GM12872 (cell line): ENCODE data around the gene MSLN.

Source experiments
- TF ChIP-seq, protein P1 (sequence below): IDR thresholded peaks from 3 replicates; pipeline ENCODE4 v1.5.1; 2011; ENCODE audit warnings: low read depth, mild to moderate bottlenecking, low read length, moderate library complexity; ENCODE audit not compliant: insufficient read depth

The MSLN gene

DNA sequence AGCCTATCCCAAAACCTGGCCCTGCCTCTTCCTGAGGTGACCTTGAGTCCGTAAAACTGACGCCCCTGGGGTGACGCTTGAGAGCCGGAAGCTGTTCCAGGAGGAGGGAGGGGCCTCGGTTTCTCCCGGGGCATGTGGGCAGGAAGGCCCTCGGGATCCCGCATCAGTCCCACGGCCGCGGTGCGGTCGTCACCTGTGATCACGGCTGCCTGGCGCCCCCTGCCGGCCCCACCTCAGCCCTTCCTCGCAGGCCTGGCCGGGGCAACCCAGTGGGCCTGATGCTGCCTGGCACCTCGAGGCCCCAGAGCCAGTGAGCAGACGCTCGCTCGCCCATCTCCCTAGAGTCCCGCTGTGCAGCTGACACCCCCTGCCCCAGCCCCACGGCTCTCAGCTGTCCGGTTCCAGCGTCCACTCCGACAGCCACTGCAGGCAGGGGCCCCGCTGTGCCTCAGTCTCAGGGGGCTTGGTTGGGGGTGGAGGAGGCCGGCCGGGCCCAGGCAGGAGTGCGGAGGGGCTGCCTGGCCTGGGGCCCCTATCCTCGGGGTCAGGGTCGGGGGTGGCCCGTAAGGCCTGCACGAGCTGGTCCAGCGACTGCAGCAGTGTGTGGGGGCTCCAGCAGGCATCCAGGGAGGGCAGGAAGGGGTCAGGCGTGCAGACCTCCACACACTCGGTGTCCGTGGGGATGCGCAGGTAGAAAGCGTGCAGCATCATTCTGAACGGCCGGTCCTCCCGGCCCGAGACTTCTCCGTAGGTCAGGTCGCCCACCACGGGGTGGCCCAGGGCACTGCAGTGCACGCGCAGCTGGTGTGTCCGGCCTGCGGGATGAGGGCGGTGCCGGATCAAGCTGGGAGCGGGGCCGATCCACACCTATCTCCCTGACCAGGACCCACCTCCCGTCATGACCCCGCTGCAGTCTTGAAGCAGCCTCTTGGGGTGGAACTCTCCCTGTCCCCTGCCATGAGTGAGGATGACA lies 25.3 kb downstream of the MSLN start:
- TF ChIP-seq, protein P1, sequence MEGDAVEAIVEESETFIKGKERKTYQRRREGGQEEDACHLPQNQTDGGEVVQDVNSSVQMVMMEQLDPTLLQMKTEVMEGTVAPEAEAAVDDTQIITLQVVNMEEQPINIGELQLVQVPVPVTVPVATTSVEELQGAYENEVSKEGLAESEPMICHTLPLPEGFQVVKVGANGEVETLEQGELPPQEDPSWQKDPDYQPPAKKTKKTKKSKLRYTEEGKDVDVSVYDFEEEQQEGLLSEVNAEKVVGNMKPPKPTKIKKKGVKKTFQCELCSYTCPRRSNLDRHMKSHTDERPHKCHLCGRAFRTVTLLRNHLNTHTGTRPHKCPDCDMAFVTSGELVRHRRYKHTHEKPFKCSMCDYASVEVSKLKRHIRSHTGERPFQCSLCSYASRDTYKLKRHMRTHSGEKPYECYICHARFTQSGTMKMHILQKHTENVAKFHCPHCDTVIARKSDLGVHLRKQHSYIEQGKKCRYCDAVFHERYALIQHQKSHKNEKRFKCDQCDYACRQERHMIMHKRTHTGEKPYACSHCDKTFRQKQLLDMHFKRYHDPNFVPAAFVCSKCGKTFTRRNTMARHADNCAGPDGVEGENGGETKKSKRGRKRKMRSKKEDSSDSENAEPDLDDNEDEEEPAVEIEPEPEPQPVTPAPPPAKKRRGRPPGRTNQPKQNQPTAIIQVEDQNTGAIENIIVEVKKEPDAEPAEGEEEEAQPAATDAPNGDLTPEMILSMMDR = peak; percentile 74

DNA sequence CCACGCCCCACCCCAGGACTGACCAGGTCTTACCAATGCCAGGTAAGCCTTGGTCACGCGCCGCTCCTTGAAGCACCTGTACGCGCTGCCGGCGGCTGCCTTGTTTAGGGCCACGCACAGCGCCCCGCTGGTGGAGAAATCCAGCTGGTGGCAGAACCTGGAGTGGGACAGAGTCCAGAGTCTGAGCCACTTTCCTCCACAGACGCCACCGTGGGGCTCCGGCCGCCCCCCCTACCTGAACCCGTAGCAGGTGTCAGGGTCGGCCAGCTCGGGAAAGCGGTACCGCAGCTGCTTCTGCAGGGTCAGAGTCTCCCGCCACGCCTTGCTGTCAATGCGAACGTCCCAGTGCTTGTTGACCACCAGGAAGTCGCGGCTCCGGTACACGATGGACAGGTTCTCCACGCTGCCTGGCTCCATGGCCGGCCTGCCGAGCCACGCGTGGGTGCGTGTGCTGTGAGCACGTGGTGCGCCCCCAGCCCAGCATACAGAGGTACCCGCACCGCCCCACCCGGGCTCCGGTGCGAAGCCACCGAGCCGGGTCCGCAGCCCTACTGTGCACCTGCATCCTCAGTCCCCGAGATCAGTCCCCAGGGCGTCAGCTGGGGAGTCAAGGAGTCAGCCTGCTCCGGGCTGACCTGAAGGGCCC lies 26.9 kb downstream of the MSLN start:
- TF ChIP-seq, protein P1 = no peak

DNA sequence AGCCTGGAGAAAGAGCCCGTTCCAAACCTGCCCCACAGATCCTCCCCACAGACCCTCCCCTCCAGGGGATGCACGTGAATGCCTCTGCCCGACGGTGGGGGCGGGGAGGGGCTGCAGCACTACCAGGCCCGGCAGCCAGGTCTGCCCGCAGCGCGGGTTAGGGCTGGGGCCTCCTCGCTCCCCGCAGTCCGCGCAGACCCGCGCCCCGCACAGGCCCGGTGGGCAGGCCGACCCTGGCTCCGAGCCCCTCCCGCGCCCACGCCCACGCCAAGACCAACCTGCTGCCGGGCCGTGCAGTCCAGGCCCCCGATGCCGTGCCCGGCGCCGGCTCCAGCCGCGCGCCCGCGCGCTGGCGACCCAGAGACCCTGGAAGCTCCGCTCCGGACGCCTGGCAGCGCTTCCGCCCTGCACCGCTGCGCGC lies 27.5 kb downstream of the MSLN start, which contains the start of gene RPUSD1:
Gene RPUSD1, minus strand, starts transcription at position 404 of the 421 bp plus-strand sequence. CDS start 644 bp downstream, outside the sequence.
- TF ChIP-seq, protein P1 = no peak

DNA sequence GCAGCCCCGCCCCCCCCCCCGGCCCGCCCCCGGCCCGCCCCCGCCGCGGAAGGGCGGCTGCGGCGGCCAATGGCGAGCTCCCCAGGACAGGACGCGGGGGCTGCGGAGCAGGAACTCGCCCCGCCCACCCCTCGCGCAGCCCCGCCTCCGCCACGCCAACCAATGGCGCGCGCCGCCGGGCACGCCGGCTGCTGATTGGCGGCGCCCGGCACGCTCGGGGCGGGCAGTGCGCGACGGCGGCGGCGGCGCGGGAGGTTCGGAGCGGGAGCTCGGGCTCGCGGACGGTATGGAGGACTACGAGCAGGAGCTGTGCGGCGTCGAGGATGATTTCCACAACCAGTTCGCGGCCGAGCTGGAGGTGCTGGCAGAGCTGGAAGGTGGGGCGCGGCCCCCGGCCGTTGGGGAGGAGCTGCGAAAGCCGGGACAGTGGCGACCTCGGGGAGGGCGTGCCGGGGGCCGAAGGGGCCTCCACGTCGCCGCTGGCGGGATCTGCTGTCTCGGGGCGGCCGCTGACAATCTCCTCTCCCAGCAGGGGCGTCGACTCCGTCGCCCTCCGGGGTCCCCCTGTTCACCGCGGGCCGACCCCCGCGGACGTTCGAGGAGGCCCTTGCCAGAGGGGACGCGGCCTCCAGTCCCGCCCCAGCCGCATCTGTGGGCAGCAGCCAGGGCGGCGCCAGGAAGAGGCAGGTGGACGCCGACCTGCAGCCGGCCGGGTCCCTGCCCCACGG lies 28.0 kb downstream of the MSLN start, which contains the start of gene CHTF18:
Gene CHTF18, plus strand, starts transcription at position 222 of the 728 bp plus-strand sequence. Its CDS starts 65 bp downstream, at position 287.
- TF ChIP-seq, protein P1 = no peak

DNA sequence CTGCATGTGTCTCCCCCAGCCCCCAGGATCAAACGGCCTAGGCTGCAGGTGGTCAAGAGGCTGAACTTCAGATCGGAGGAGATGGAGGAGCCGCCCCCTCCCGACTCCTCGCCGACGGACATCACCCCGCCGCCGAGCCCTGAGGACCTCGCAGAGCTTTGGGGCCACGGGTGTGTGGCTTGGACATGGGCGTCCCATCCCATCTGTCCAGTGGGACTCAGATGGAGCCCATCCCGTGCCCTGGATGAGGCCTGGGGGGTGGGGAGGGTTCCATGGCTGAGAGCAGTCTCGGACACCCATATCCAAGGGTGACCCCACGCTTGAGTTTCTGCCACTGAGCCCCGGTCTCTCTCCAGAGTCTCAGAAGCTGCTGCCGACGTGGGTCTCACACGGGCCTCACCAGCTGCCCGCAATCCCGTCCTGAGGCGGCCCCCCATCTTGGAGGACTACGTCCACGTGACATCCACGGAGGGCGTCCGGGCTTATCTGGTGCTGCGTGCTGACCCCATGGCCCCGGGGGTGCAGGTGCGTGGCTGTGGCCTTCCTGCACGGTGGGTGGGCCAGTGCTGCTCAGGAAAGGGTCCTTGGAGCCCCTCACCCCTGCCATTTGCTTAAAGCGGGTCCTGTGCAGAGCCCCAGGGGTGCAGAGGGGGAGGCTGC lies 28.8 kb downstream of the MSLN start:
- TF ChIP-seq, protein P1 = no peak

DNA sequence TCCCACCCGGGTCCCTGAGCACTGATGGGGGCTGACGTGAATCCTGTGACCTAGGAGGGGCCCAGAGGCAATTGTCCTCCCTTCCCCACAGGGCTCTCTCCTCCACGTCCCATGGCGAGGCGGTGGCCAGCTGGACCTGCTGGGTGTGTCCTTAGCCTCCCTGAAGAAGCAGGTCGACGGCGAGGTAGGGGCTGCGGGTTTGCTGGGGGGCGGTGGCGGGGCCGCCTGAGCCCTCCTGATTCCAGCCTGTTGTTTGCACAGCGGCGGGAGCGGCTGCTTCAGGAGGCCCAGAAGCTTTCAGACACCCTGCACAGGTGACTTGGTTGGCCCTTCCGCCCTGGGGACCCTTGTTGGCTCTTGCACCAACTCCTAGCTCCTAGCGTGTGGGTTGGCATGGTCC lies 29.6 kb downstream of the MSLN start:
- TF ChIP-seq, protein P1 = no peak
